IgD-negative memory B cell (primary cell): ENCODE data around the gene CMTM1. TPM values are rescaled to one million over a fixed set of nuclear protein-coding genes. Genes with fewer than 3 reads are reported as not detected.
"Not testable (repeated sequence)": the region's sequence is repeated elsewhere in the genome, so short reads cannot be mapped to it uniquely, and the experiment has no call there.

Experiments used
- H3K27ac Mint-ChIP-seq, 3 donors: one replicate each; pipeline ENCODE4 v1.8.0; 2020 to 2022; ENCODE audit warnings: mild to moderate bottlenecking in 3 of 3, mixed read lengths in 3 of 3, moderate library complexity in 1 of 3
- H3K27me3 Mint-ChIP-seq: one replicate; pipeline ENCODE4 v1.8.0; 2021; ENCODE audit warnings: mixed read lengths
- H3K36me3 Mint-ChIP-seq: one replicate; pipeline ENCODE4 v1.8.0; 2020; ENCODE audit warnings: mild to moderate bottlenecking, mixed read lengths
- H3K4me1 Mint-ChIP-seq, 3 donors: one replicate each; pipeline ENCODE4 v1.8.0; 2020 to 2022; ENCODE audit warnings: mixed read lengths in 3 of 3, mild to moderate bottlenecking in 1 of 3
- H3K4me3 Mint-ChIP-seq, 4 donors: one replicate each; pipeline ENCODE4 v1.8.0; 2020 to 2022; ENCODE audit warnings: mild to moderate bottlenecking in 4 of 4, mixed read lengths in 4 of 4, moderate library complexity in 3 of 4
- H3K9me3 Mint-ChIP-seq, 3 donors: one replicate each; pipeline ENCODE4 v1.8.0; 2020 to 2021; ENCODE audit warnings: mixed read lengths in 3 of 3, mild to moderate bottlenecking in 1 of 3
- polyA plus RNA-seq: library from polyadenylated mRNA; unstranded; fragments of 300-500 nt; fragmentation: Illumina TruSeq; gene quantifications from one replicate; pipeline ENCODE4 v1.2.3, GENCODE V29; 2021

The CMTM1 gene
- polyA plus RNA-seq, 1 donor from 2014 or later: not detected

DNA sequence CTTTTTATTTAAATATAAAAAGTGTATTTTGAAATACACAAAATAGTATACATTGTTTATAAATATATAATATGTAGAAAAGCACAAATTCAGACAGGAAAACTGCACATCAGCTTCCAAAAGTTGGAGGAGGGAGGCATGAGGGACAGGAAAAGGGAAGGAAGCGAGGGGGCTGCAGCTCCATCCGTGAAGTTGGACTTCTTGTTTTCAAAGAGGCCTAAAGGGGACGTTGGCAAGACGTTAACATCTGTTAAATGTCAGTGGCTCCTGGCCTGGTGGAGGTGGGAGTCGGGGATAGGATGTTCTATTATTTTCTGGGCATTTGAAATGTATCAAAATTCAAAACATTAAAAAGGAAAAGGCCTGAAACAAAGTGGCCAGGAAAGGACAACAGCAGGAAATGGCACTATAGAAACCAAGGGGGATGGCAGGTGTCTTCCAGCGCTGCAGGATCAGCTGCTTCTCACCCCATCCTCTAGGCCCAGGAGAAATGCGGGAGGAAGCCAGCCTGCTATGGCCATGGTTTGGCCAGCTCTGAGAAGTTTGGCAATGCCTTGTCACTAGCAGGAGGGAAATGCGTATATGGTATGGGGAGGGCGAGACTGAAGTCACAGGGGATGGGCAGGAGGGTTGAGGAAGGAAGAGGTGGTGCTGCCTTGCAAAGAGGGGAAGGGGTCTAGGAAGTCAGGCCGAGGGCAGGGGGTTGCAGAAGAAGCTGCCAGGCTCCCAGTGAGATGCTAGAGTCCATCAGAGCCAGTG lies 19.4 kb downstream of the CMTM1 start:
- Mint-ChIP-seq H3K27me3 (peaks cover 8% of the 10 kb centered on the region), H3K9me3 (peaks cover 0 to 1% (median 0%) of the 10 kb centered on the region in 3 donors), H3K36me3 (no peaks in the 10 kb centered on the region), H3K27ac (no peak overlapping the region), H3K4me1 (peaks cover 7 to 18% (median 14%) of the 10 kb centered on the region in 3 donors), H3K4me3 (no peak overlapping the region)

DNA sequence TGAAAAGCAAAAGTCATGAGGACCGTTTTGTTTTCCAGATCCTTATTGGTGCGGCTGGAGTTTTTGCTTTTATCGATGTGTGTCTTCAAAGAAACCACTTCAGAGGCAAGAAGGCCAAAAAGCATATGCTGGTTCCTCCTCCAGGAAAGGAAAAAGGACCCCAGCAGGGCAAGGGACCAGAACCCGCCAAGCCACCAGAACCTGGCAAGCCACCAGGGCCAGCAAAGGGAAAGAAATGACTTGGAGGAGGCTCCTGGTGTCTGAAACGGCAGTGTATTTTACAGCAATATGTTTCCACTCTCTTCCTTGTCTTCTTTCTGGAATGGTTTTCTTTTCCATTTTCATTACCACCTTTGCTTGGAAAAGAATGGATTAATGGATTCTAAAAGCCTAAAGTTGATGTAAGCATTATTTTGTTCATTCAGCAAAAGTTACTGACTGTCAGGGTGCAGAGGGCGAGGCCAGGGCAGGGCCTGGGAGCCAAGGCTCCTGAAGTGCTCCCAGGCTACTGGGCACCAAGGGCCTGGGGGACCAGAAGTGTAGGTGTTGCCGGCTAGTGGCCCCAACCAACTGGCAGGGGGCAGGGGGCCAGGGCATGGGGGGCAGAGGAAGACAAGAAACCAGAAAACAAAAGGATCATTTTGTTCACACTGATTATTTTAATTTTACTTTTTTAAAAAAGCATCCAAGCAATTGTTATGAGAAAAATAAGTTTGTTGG lies 21.8 kb downstream of the CMTM1 start:
- Mint-ChIP-seq H3K4me3 (peak overlapping the region in 1 of 4 donors; percentile 63), H3K27me3 (peaks cover 17% of the 10 kb centered on the region), H3K27ac (no peak overlapping the region), H3K4me1 (peaks cover 7 to 18% (median 14%) of the 10 kb centered on the region in 3 donors), H3K9me3 (no peaks in the 10 kb centered on the region), H3K36me3 (no peaks in the 10 kb centered on the region)

- H3K4me1 Mint-ChIP-seq: peaks cover 7 to 18% (median 14%) of the 10 kb centered on the region in 3 donors
- no peaks in the 10 kb centered on the region for H3K9me3 Mint-ChIP-seq
- H3K4me3 Mint-ChIP-seq: peak overlapping the region in 3 of 4 donors; percentile 63 to 86 (median 72)
- peaks cover 17% of the 10 kb centered on the region for H3K27me3 Mint-ChIP-seq
- peak overlapping the region in 1 of 3 donors; percentile 40 for H3K27ac Mint-ChIP-seq
- H3K36me3 Mint-ChIP-seq: peaks cover 2% of the 10 kb centered on the region
These were observed 22.9 kb downstream of the CMTM1 start for GRCh38 chr16:66588981-66589713.

- H3K9me3 Mint-ChIP-seq: no peaks in the 10 kb centered on the region
- peak overlapping the region in 2 of 3 donors; percentile 12 to 18 for H3K27ac Mint-ChIP-seq
- H3K36me3 Mint-ChIP-seq: peaks cover 2% of the 10 kb centered on the region
- peaks cover 23% of the 10 kb centered on the region for H3K27me3 Mint-ChIP-seq
- H3K4me3 Mint-ChIP-seq: peak overlapping the region; percentile 26 to 86 (median 72)
- peaks cover 13 to 21% (median 14%) of the 10 kb centered on the region in 3 donors for H3K4me1 Mint-ChIP-seq
These were observed 24.1 kb downstream of the CMTM1 start for GRCh38 chr16:66590322-66590721.

DNA sequence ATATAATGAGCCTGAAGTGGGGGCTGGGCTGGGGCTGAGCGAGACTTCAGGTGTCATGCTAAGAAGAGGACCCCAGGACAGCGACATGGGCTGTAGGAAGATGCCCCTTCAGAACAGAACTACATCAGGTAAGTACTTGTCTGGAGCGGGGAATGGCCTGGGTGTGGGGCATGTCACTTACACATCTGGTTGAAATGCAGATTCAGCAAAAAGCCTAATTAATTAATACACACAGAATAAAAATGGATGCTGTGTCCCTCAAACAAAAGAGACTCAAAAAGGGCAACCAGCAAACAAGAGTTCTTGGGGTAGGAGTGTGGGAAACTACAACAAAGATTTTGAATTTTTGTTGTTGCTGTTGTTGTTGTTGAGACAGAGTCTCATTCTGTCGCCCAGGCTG lies 24.8 kb downstream of the CMTM1 start:
- H3K4me3 Mint-ChIP-seq: no peak overlapping the region
- no peaks in the 10 kb centered on the region for H3K9me3 Mint-ChIP-seq
- H3K27me3 Mint-ChIP-seq: peaks cover 19% of the 10 kb centered on the region
- H3K4me1 Mint-ChIP-seq: peaks cover 13 to 16% (median 14%) of the 10 kb centered on the region in 3 donors
- peaks cover 2% of the 10 kb centered on the region for H3K36me3 Mint-ChIP-seq
- no peak overlapping the region for H3K27ac Mint-ChIP-seq

GRCh38 chr16:66592241-66592640 lies 26.0 kb downstream of the CMTM1 start:
- Mint-ChIP-seq H3K4me3 (no peak overlapping the region), H3K4me1 (peaks cover 14 to 16% (median 15%) of the 10 kb centered on the region in 3 donors), H3K36me3 (peaks cover 2% of the 10 kb centered on the region), H3K27me3 (peaks cover 19% of the 10 kb centered on the region), H3K9me3 (no peaks in the 10 kb centered on the region), H3K27ac (no peak overlapping the region)

GRCh38 chr16:66592814-66593213 lies 26.6 kb downstream of the CMTM1 start:
- peaks cover 13 to 17% (median 16%) of the 10 kb centered on the region in 3 donors for H3K4me1 Mint-ChIP-seq
- peaks cover 21% of the 10 kb centered on the region for H3K27me3 Mint-ChIP-seq
- H3K9me3 Mint-ChIP-seq: no peaks in the 10 kb centered on the region
- no peak overlapping the region for H3K4me3 Mint-ChIP-seq
- peaks cover 2% of the 10 kb centered on the region for H3K36me3 Mint-ChIP-seq
- H3K27ac Mint-ChIP-seq: peak overlapping the region in 1 of 3 donors; percentile 31

DNA sequence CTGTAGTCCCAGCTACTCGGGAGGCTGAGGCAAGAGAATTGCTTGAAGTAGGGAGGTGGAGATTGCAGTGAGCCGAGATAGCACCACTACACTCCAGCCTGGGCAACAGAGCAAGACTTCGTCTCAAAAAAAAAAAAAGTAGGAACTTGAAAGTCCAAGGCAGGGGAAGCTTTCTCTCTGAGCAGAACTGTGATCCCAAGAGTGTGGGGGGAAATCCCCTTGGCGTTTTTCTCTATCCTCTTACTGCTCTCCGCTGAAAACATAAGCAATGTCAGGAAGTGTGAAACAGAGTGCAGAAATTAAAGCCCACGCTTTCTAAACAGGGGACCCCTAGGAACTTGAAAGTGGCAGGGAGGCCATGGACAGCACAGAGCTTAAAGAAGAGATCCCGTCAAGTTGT lies 28.5 kb downstream of the CMTM1 start:
- Mint-ChIP-seq H3K9me3 (no peaks in the 10 kb centered on the region), H3K36me3 (peaks cover 2% of the 10 kb centered on the region), H3K4me1 (peaks cover 9 to 16% (median 11%) of the 10 kb centered on the region in 3 donors), H3K27me3 (peaks cover 27% of the 10 kb centered on the region), H3K27ac (no peak overlapping the region), H3K4me3 (no peak overlapping the region)

GRCh38 chr16:66596559-66596958 lies 30.3 kb downstream of the CMTM1 start:
- H3K9me3 Mint-ChIP-seq, H3K27ac Mint-ChIP-seq, H3K4me3 Mint-ChIP-seq, H3K36me3 Mint-ChIP-seq: not testable (repeated sequence)
- Mint-ChIP-seq H3K4me1 (peaks cover 3 to 12% (median 5%) of the 10 kb centered on the region in 3 donors), H3K27me3 (peaks cover 23% of the 10 kb centered on the region)

- Mint-ChIP-seq H3K27ac (no peak overlapping the region), H3K27me3 (peaks cover 22% of the 10 kb centered on the region), H3K9me3 (peaks cover 5 to 7% (median 6%) of the 10 kb centered on the region in 3 donors), H3K4me1 (peaks cover 3 to 12% (median 5%) of the 10 kb centered on the region in 3 donors), H3K4me3 (no peak overlapping the region), H3K36me3 (peaks cover 2% of the 10 kb centered on the region)
These were observed 31.0 kb downstream of the CMTM1 start for GRCh38 chr16:66596986-66597848.

- H3K4me3 Mint-ChIP-seq: no peak overlapping the region
- peak overlapping the region in 1 of 3 donors; percentile 13 for H3K27ac Mint-ChIP-seq
- H3K9me3 Mint-ChIP-seq: peaks cover 5 to 8% (median 7%) of the 10 kb centered on the region in 3 donors
- H3K4me1 Mint-ChIP-seq: peaks cover 3 to 15% (median 10%) of the 10 kb centered on the region in 3 donors
- H3K36me3 Mint-ChIP-seq: peaks cover 2% of the 10 kb centered on the region
- H3K27me3 Mint-ChIP-seq: peaks cover 24% of the 10 kb centered on the region
These were observed 31.9 kb downstream of the CMTM1 start for GRCh38 chr16:66598111-66598510.

- H3K27me3 Mint-ChIP-seq: peaks cover 33% of the 10 kb centered on the region
- no peak overlapping the region for H3K27ac Mint-ChIP-seq
- no peak overlapping the region for H3K4me3 Mint-ChIP-seq
- peaks cover 10 to 20% (median 15%) of the 10 kb centered on the region in 3 donors for H3K4me1 Mint-ChIP-seq
- peaks cover 5 to 11% (median 7%) of the 10 kb centered on the region in 3 donors for H3K9me3 Mint-ChIP-seq
- no peaks in the 10 kb centered on the region for H3K36me3 Mint-ChIP-seq
These were observed 33.5 kb downstream of the CMTM1 start for GRCh38 chr16:66599726-66600125.

GRCh38 chr16:66600477-66600876 lies 34.2 kb downstream of the CMTM1 start:
- peaks cover 8 to 16% (median 15%) of the 10 kb centered on the region in 3 donors for H3K4me1 Mint-ChIP-seq
- H3K27ac Mint-ChIP-seq: no peak overlapping the region
- peaks cover 29% of the 10 kb centered on the region for H3K27me3 Mint-ChIP-seq
- H3K36me3 Mint-ChIP-seq: no peaks in the 10 kb centered on the region
- H3K9me3 Mint-ChIP-seq: peaks cover 5 to 11% (median 7%) of the 10 kb centered on the region in 3 donors
- H3K4me3 Mint-ChIP-seq: peak overlapping the region in 1 of 4 donors; percentile 68

GRCh38 chr16:66601471-66601870 lies 35.2 kb downstream of the CMTM1 start:
- Mint-ChIP-seq H3K27me3 (peaks cover 34% of the 10 kb centered on the region), H3K4me3 (no peak overlapping the region), H3K27ac (peak overlapping the region in 1 of 3 donors; percentile 73), H3K36me3 (no peaks in the 10 kb centered on the region), H3K4me1 (peaks cover 14 to 22% (median 21%) of the 10 kb centered on the region in 3 donors), H3K9me3 (peaks cover 5 to 11% (median 7%) of the 10 kb centered on the region in 3 donors)
